CD14-positive monocyte (primary cell): ENCODE results near the gene PEMT. TPM values are rescaled to one million over a fixed set of nuclear protein-coding genes. Genes with fewer than 3 reads are reported as not detected.

Experiments
- DNase-seq, 3 donors: peaks; one replicate each; pipeline ENCODE4 v3.0.0-alpha.2; 2011 to 2022
- H2AFZ ChIP-seq: 2 replicates; pipeline ENCODE4 v1.6.0; 2012; ENCODE audit warnings: mild to moderate bottlenecking, low read depth, low read length, inconsistent platforms; ENCODE audit not compliant: insufficient read depth, poor library complexity, severe bottlenecking
- H3K27ac ChIP-seq, 2 donors: 1 replicate in 1 of 2; 2 replicates in 1 of 2; pipeline ENCODE4 v1.5.1; 2012 to 2013; ENCODE audit warnings: low read length in 2 of 2, control low read depth in 1 of 2, inconsistent platforms in 1 of 2, low read depth in 1 of 2, mild to moderate bottlenecking in 1 of 2
- H3K27me3 ChIP-seq, 2 donors: one replicate each; pipeline versions ENCODE4 v1.6.0 to v1.6.1; 2011 to 2013; ENCODE audit warnings: low read length in 2 of 2; ENCODE audit not compliant: control insufficient read depth in 2 of 2, insufficient read depth in 2 of 2
- H3K36me3 ChIP-seq, 2 donors: replicated peaks in 1 of 2; 1 replicate in 1 of 2; 2 replicates in 1 of 2; pipeline versions ENCODE4 v1.5.1 to v1.6.1; 2012 to 2013; ENCODE audit warnings: low read length in 2 of 2, control low read depth in 1 of 2, inconsistent platforms in 1 of 2, mild to moderate bottlenecking in 1 of 2; ENCODE audit not compliant: insufficient read depth in 2 of 2, control insufficient read depth in 1 of 2
- H3K4me1 ChIP-seq, 2 donors: 1 replicate in 1 of 2; 2 replicates in 1 of 2; pipeline versions ENCODE4 v1.5.1 to v1.6.1; 2012 to 2013; ENCODE audit warnings: low read length in 2 of 2, control low read depth in 1 of 2, inconsistent platforms in 1 of 2, mild to moderate bottlenecking in 1 of 2, moderate library complexity in 1 of 2; ENCODE audit not compliant: insufficient read depth in 2 of 2, control insufficient read depth in 1 of 2
- H3K4me2 ChIP-seq: replicated peaks from 2 replicates; pipeline ENCODE3; 2012; ENCODE audit warnings: low read length, moderate library complexity, mild to moderate bottlenecking; ENCODE audit not compliant: poor library complexity, severe bottlenecking; ENCODE audit errors: extremely low read depth
- H3K4me3 ChIP-seq, 3 experiments: fragments of 200-600 bp in 1 of 3; sonication (generic) in 1 of 3; replicated peaks in 1 of 3; 1 replicate in 2 of 3; 2 replicates in 1 of 3; pipeline ENCODE4 v1.5.1; 2011 to 2013; ENCODE audit warnings: low read length in 3 of 3, mild to moderate bottlenecking in 3 of 3, control low read depth in 2 of 3, low read depth in 2 of 3, inconsistent platforms in 1 of 3, moderate library complexity in 1 of 3
- H3K79me2 ChIP-seq: 2 replicates; pipeline ENCODE4 v1.6.0; 2012; ENCODE audit warnings: mild to moderate bottlenecking, control low read depth, inconsistent platforms, low read length, moderate library complexity; ENCODE audit not compliant: insufficient read depth
- H3K9ac ChIP-seq: 2 replicates; pipeline ENCODE4 v1.6.0; 2017; ENCODE audit warnings: low read length, mild to moderate bottlenecking; ENCODE audit not compliant: insufficient read depth, poor library complexity, severe bottlenecking
- H3K9me3 ChIP-seq, 2 donors: replicated peaks in 1 of 2; 1 replicate in 1 of 2; 2 replicates in 1 of 2; pipeline versions ENCODE4 v1.5.1 to v1.6.1; 2012 to 2013; ENCODE audit warnings: low read length in 2 of 2, control low read depth in 1 of 2; ENCODE audit not compliant: control insufficient read depth in 1 of 2, insufficient read depth in 1 of 2
- H4K20me1 ChIP-seq: 2 replicates; pipeline ENCODE4 v1.6.0; 2012; ENCODE audit warnings: mild to moderate bottlenecking, low read length, control low read depth, moderate library complexity; ENCODE audit not compliant: insufficient read depth
- H3K27ac Mint-ChIP-seq, 7 donors: one replicate each; pipeline ENCODE4 v1.8.0; 2020; ENCODE audit warnings: mild to moderate bottlenecking in 7 of 7, mixed read lengths in 7 of 7, moderate library complexity in 6 of 7, inconsistent platforms in 2 of 7
- H3K27me3 Mint-ChIP-seq, 3 donors: one replicate each; pipeline ENCODE4 v1.8.0; 2021 to 2022; ENCODE audit warnings: low read depth in 3 of 3, mild to moderate bottlenecking in 3 of 3, mixed read lengths in 3 of 3, moderate library complexity in 3 of 3, inconsistent platforms in 1 of 3
- H3K36me3 Mint-ChIP-seq, 2 donors: one replicate each; pipeline ENCODE4 v1.8.0; 2020; ENCODE audit warnings: mixed read lengths in 2 of 2, inconsistent platforms in 1 of 2, mild to moderate bottlenecking in 1 of 2
- H3K4me1 Mint-ChIP-seq: one replicate; pipeline ENCODE4 v1.8.0; 2020; ENCODE audit warnings: mild to moderate bottlenecking, mixed read lengths
- H3K4me3 Mint-ChIP-seq, 2 donors: one replicate each; pipeline ENCODE4 v1.8.0; 2020; ENCODE audit warnings: mild to moderate bottlenecking in 2 of 2, mixed read lengths in 2 of 2, moderate library complexity in 1 of 2
- H3K9me3 Mint-ChIP-seq, 7 donors: one replicate each; pipeline ENCODE4 v1.8.0; 2020 to 2022; ENCODE audit warnings: mixed read lengths in 7 of 7, mild to moderate bottlenecking in 6 of 7, moderate library complexity in 6 of 7, inconsistent platforms in 2 of 7
- WGBS: methylation state at CpG from one replicate; pipeline ENCODE4 v1.1.5; 2013; ENCODE audit warnings: missing lambda C conversion rate; ENCODE audit not compliant: insufficient coverage; 5-methylcytosine and 5-hydroxymethylcytosine counted together
- intact Hi-C, 2 donors: fragments of 100-400 bp; cut with micrococcal nuclease; formaldehyde crosslinking; loops; one replicate each; pipeline versions ENCODE4 v1.15.0 to v1.15.1; 2023
- polyA plus RNA-seq, 3 donors: library from polyadenylated mRNA; depleted of rRNA in 1 of 3; unstranded in 2 of 3; stranded (reverse) in 1 of 3; fragments of 300-500 nt in 2 of 3; fragments of >200 nt in 1 of 3; fragmentation: Illumina TruSeq in 2 of 3; gene quantifications; 1 replicate in 2 of 3; 2 replicates in 1 of 3; pipeline ENCODE4 v1.2.3, GENCODE V29; 2012 to 2021
- TF ChIP-seq, protein P1 (sequence below): fragments of 200-600 bp; IDR thresholded peaks from one replicate; pipeline ENCODE4 v1.8.0; 2022; ENCODE audit warnings: antibody characterized with exemption, mild to moderate bottlenecking

Gene PEMT
- polyA plus RNA-seq, 3 donors: 26.7 to 41.0 (median 38.4) TPM

DNA sequence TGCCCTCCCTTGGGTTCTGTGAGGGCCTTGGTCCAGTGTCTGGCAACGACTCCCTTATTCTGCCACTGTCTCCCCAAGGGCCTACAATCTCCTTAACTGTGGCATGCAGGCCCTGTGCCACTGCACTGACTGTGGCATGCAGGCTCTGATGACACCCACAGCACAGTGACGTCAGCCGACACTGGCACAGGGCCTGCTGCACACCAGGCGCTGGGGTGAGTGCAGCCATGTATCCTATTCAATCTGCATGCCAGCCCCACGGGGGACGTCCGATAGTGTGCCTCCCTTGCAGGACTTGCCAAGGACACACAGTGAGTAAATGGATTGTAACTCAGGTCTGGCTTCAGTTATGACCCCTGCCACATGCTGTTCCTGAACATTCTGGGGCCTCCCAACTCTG, 55.6 kb downstream of the PEMT start:
- H3K9me3 Mint-ChIP-seq: no peaks in the 10 kb centered on the region
- no peaks in the 10 kb centered on the region for H3K9me3 ChIP-seq
- peaks cover 0 to 1% (median 0%) of the 10 kb centered on the region in 3 donors for H3K27me3 Mint-ChIP-seq
- no peak for DNase-seq
- peaks cover 0 to 1% of the 10 kb centered on the region in 2 donors for H3K36me3 Mint-ChIP-seq
- H4K20me1 ChIP-seq: no peaks in the 10 kb centered on the region
- peaks cover 0 to 8% of the 10 kb centered on the region in 2 donors for H3K4me1 ChIP-seq
- no peaks in the 10 kb centered on the region for H3K79me2 ChIP-seq
- no peak overlapping the region for H3K27ac ChIP-seq
- H3K36me3 ChIP-seq: no peaks in the 10 kb centered on the region
- H3K4me2 ChIP-seq: no peak overlapping the region
- TF ChIP-seq, protein P1, sequence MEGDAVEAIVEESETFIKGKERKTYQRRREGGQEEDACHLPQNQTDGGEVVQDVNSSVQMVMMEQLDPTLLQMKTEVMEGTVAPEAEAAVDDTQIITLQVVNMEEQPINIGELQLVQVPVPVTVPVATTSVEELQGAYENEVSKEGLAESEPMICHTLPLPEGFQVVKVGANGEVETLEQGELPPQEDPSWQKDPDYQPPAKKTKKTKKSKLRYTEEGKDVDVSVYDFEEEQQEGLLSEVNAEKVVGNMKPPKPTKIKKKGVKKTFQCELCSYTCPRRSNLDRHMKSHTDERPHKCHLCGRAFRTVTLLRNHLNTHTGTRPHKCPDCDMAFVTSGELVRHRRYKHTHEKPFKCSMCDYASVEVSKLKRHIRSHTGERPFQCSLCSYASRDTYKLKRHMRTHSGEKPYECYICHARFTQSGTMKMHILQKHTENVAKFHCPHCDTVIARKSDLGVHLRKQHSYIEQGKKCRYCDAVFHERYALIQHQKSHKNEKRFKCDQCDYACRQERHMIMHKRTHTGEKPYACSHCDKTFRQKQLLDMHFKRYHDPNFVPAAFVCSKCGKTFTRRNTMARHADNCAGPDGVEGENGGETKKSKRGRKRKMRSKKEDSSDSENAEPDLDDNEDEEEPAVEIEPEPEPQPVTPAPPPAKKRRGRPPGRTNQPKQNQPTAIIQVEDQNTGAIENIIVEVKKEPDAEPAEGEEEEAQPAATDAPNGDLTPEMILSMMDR: no peak
- H3K27me3 ChIP-seq: no peaks in the 10 kb centered on the region
- peaks cover 9% of the 10 kb centered on the region for H3K4me1 Mint-ChIP-seq
- no peak overlapping the region for H3K27ac Mint-ChIP-seq
- intact Hi-C loops: no loop called here
- no peak overlapping the region for H2AFZ ChIP-seq
- no peak overlapping the region for H3K4me3 Mint-ChIP-seq
- H3K9ac ChIP-seq: no peak overlapping the region
- WGBS: 96% methylated on average over 7 of the region's 7 CpGs
- no peak overlapping the region for H3K4me3 ChIP-seq

DNA sequence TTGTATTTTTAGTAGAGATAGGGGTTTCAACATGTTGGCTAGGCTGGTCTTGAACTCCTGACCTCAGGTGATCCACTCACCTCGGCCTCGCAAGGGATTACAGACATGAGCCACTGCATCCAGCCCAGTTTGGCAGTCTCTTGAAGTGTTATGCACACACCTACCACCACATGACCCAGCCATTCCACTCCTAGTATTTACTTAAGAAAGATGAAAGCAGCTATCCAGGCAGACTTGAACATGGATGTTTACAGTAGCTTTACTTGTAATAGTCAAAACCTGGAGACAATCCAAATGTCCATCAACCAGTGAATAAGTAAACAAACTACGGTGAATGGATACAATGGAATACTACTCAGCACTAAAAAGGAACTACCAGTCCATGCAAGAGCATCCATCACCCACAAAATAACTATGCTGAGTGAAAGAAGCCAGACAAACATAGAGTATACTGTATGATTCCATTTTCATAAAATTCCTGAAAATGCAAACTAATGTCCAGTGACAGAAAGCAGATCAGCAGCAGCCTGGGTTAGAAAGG, 57.5 kb downstream of the PEMT start:
- Histone ChIP-seq H3K4me1 (peaks cover 0 to 8% of the 10 kb centered on the region in 2 donors), H3K79me2 (no peaks in the 10 kb centered on the region), H3K27me3 (no peaks in the 10 kb centered on the region), H3K27ac (no peak overlapping the region), H2AFZ (no peak overlapping the region), H3K36me3 (no peaks in the 10 kb centered on the region), H3K4me3 (no peak overlapping the region), H3K4me2 (no peak overlapping the region), H3K9ac (no peak overlapping the region), H4K20me1 (no peaks in the 10 kb centered on the region), H3K9me3 (no peaks in the 10 kb centered on the region)
- TF ChIP-seq, protein P1: no peak
- H3K9me3 Mint-ChIP-seq: no peaks in the 10 kb centered on the region
- H3K4me3 Mint-ChIP-seq: no peak overlapping the region
- peaks cover 9% of the 10 kb centered on the region for H3K4me1 Mint-ChIP-seq
- DNase-seq: no peak
- H3K27me3 Mint-ChIP-seq: peaks cover 0 to 2% (median 1%) of the 10 kb centered on the region in 3 donors
- H3K27ac Mint-ChIP-seq: peak overlapping the region in 1 of 7 donors; percentile 65
- peaks cover 0 to 1% of the 10 kb centered on the region in 2 donors for H3K36me3 Mint-ChIP-seq
- intact Hi-C loops: no loop called here
- no CpG with 5 or more reads among the region's 3 CpGs for WGBS
